A549 treated with Mapracorat at 1 μM for 4 hours (cell line): ENCODE data around the gene PIK3CD. TPM values are rescaled to one million over a fixed set of nuclear protein-coding genes. Genes with fewer than 3 reads are reported as not detected.

Experiments used
- total RNA-seq: library from RNA; stranded (reverse); fragments of 200-300 nt; extraction: Qiagen RNA extraction; gene quantifications from 5 replicates; pipeline ENCODE4 v1.2.3, GENCODE V29; 2022

The PIK3CD gene
- 6.2 to 8.6 TPM (median 7.5 TPM) in 5 replicates for total RNA-seq

DNA sequence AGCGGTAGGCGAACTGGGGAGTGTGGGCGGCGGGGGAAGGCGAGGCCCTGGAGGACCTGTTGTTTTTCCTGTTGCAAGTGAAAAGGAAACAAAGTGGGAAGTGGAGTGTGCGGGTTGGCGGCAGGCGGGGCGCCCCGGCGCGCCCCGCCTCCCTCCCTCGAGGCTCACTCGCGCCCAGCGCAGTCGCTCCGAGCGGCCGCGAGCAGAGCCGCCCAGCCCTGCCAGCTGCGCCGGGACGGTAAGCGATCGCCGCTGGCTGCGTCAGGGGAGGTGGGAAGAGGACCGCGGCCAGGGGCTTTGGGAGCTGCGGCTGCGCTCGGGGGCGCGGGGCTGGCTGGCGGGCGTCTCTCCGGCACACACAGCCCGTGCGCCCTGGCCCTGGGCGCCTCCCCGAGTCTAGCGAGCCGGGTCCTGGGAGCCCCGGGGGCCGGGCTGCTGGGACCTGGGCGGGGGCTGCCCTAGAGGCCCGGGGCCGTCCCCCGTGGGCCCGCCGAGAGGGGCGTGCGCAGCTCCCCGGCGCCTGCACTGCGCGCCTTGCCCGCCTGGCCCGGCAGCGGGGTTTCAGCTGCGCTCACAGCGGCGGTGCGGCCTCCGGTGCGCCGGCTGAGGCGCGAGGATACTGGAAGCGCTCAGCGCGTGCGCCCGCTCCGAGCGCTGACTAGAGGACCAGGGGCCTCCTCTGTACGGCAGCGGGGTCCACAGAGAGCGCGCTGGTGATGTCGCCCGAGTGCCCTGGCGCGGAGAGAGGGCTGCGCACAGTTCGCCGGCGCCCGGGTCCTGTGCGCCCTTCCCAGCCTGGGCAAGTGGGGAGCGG lies at the start of gene PIK3CD:
PIK3CD (plus strand) TSS at position 167 of the 814 bp plus-strand sequence. CDS start 58,725 bp downstream, outside the sequence.

Other genes with a start within 250 kb of the PIK3CD start
- 2.8 to 3.7 TPM (median 3.3 TPM) in 5 replicates for gene SLC25A33, start 112.3 kb upstream of the PIK3CD start, total RNA-seq
- gene TMEM201, start 62.8 kb upstream of the PIK3CD start, total RNA-seq: 10.3 to 14.6 TPM (median 12.7 TPM) in 5 replicates
- 55.1 to 65.1 TPM (median 61.4 TPM) in 5 replicates for gene CLSTN1, start 172.2 kb downstream of the PIK3CD start, total RNA-seq